ENCODE data around the gene NPY1R.

NPY1R gene

DNA sequence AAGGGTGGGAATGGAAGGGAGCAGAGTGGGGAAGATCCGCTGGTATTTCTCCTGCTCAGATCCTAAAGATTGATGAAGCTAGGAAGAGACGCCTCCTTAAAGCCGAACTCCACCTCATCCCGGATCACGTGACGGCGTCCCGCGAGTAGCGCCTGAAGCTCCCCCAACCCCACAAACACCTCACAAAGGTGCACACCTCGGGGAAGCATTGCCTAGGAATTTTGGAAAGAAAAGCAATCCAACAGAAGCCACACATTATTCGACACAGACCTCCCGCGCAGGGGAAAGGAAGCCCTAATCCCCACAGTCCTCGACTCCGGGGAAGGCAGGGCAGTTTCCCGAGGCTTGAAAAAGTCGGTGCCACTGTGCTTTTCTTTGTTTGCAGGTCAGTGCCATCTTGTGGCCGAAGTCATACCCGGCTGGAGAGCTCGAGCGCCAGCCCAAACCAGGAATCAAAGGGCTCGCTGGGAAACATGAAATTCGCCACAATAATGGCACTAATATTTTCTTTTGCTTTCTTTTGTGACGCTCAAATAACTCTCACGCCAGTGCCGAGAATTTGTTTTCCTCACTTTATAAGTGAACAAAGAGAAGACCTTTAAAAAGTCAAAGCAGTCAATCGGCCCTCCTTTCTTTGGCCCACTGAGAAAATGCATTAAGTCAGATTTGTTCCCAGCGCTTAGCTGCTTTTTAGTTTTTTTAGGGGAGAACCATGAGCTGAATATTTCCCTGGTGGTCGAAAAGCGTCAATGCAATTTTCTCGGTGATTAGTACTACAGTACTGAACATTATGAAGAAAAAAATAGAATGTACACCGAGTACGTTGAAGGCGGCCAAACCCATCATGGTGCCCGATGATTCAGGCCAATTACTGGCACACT, at the start of gene NPY1R:
NPY1R (minus strand) TSS at position 71 of the 881 bp plus-strand sequence. CDS start 6,042 bp downstream, outside the sequence.
- peak; percentile 20 for DNase-seq

DNA sequence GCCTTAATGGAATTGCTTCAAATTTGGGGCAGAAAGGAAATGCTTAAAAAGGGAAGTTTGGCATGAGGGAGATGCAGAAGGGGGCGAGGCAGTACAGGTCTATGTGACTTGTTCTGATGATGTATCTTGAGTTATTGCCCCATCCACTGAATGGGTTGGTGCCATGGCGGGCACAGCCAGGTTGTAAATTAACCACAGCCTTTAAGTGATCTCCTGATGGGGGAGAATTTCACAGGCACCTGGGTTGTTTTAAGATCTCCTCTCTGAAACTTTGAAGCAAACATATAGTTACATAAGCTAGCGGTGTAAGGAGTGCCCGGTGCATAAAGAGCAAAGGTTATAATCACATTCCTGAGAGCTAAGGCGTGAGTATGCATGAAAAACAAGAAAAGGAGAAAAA, 48.3 kb upstream of the NPY1R start:
- DNase-seq: no peak

DNA sequence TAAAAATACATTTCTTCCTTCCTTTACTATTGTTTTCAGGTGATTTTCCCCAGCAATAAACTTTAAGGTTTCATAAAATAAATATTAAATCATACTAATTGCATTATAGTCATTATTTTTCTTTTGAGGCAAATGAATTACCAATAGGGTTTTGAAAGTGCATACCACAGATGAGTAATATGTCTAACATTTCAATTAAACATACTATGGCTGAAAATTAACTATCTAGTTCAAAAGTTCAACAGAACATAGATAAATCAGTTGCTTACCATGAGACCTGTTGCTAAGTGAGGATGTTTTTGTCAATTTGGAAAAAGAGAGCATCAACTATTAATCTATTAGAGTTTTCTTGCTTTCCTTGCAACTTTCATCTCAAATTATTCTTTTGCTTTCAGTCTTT, 46.3 kb upstream of the NPY1R start:
- DNase-seq: no peak

DNA sequence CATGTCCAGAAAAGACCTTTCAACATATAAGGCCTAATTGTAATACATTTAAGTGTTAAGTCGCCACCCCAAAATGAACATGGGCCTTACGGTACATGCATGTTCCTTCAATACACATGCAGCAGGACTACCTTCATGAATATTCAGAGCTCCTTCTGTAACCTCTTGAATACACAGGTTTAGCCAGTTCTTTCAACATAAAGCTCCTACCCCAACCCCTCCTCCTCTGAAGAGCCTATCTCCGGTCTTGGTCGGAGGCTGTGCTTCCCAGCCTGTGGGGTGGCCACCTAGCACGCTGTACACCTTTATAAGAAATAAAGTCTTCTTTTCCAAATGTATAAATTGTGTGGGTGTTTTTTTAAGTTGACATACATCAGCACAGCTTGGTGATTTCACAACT, 39.6 kb upstream of the NPY1R start:
- DNase-seq: no peak

DNA sequence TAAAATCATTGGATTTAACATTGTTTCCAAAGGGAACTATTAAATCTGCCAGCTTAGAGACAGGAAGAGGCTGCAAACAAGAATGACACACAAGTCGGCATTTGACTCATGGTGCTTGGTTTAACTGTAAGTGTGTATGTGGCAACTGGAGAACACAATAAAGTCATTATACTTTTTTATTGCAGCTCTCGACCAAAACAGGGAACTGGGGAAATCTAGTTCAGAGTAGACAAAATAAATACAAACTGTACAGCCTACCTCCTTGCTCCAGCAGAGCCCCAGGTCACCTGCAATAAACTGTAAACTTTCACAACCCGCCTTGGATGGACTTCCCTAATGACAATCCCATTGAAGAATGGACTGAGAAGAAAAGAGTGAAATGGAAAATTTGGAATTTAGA, 35.3 kb upstream of the NPY1R start:
- DNase-seq: no peak

DNA sequence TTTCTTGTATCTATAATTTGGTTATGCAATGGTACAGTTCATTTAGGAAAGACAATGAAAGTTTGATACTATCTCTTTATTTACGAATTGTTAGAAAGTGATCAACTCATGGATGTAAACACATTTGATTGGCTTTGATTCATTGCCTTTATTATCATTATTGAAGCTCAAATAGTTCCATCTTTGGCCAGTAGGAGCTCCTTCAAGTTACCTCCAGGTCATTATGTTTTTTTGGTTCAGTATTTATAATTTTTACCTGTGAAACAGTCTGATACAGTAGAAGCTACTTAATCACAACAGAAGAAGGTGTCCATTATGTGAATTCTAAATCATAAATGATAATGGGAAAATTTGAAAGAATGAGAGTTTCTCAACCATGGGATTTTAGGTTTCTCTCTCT, 23.7 kb upstream of the NPY1R start:
- no peak for DNase-seq

DNA sequence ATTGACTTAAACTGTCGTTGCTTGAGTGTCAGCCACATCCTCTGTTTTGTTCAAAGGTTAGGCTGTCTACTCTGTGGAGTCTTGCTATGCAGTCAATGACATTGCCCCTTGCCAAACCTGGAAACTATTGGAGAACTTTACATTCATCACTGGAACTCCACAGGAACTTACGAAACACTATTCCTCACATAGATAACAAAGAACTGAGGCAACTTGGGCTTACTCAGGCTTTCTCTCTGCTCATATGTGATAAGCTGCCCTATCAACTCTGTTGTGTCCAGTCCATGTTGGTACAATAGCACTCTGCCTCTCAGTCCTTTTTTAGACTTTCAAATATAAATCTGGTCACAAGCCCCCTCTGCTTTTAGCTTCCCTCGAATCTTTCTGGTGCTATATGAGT, 20.7 kb upstream of the NPY1R start:
- no peak for DNase-seq

DNA sequence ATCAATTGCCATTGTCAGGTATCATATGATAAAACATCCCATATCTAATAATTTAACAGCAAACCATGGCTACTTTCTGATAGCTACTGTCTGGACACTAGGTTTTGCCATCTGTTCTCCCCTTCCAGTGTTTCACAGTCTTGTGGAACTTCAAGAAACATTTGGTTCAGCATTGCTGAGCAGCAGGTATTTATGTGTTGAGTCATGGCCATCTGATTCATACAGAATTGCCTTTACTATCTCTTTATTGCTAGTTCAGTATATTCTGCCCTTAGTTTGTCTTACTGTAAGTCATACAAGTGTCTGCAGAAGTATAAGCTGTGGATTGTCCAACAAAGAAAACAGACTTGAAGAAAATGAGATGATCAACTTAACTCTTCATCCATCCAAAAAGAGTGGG, 18.3 kb upstream of the NPY1R start:
- DNase-seq: no peak

DNA sequence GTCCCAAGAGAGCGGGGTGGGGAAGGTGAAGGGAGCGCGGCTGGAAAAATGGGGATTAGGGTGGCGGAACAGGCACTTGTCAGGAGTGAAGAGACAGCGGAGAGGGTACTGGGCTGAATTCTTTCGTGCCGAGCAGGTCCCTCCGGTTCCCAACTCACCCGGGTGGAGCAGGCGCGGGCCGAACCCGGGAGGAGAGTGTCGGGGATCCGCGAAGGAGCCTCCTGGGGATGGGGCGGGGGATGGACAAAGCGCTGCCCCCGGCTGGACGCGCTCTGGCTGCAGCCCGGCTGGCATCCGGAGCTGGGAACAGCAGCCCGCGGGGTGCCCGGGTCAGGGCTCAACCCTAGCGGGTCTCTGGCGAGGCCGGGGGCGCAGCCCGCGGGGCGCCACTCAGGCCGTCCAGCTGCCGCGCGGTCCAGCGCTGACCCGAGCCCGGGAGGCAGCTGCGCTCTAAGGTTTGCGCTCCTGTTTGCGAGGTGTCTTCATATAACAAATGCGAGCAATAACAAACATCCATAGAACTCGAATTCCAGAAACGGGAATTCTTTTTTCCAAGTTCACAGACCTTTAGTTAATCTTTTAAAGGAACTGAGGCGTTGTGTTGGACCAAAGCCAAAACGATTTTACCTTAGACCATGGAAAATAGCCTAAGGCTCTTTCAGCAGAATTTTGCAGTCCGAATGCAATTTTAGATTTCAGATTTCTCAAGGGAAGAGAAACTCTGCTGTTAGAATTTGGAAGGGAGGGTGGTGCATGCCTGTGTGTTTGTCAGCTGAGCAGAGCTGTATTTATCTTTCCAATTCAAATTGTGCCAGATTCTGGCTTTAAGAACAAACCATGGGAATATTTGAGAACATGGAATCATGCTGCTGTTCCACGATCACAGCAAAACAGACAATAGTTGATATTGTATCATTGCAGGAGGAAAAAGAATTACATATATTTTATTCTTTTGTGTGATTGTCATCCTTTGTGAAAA, 12.0 kb upstream of the NPY1R start:
- no peak for DNase-seq

DNA sequence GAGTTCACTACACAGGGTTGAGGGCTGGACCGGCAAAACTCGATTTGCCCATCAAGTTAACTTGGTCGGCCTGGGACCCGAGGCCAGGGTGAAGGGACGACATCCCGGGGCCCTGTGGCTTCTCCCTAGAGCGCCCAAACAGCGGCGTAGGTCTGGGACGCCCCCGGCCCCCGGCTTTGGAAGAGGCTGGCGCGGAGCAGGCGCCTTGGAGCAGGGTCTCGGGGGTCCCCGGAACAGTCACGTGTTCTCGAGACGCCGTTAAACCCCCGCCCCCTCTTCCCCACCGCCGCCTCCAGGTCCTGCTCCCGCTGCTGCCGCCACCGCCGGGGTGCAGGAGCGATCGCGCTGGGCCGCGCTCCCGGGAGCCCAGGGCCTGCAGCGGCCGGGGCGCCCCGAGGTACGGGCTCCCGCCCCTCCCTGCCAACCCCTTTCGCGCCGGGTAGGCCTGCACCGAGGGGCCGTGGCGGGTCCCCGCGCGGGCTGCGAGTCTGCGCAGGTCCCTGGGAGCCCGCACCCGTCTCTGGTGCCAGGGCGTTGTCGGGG, 11.3 kb upstream of the NPY1R start, which contains the start of gene NPY5R:
NPY5R (plus strand) TSS at position 289 of the 543 bp plus-strand sequence. CDS start 6,382 bp downstream, outside the sequence.
- DNase-seq: no peak

DNA sequence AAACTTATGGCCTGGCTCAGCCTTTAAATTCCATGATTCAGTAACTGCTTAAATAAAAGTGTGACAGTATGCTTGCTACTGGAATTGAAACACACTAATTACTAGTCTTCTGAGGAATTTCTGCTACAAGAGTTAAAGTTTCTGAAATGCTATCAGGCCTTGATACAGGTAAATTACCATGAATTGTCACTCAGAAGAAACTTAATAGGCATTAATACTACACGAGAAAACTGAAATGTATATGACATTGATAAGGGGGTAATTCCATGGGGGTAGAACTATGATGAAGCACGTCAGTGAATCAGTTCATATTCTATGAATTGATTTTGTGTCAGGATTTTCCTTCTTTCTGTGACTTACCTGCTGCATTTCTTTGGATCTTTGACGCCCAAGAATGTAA, 3.0 kb upstream of the NPY1R start:
- DNase-seq: no peak

DNA sequence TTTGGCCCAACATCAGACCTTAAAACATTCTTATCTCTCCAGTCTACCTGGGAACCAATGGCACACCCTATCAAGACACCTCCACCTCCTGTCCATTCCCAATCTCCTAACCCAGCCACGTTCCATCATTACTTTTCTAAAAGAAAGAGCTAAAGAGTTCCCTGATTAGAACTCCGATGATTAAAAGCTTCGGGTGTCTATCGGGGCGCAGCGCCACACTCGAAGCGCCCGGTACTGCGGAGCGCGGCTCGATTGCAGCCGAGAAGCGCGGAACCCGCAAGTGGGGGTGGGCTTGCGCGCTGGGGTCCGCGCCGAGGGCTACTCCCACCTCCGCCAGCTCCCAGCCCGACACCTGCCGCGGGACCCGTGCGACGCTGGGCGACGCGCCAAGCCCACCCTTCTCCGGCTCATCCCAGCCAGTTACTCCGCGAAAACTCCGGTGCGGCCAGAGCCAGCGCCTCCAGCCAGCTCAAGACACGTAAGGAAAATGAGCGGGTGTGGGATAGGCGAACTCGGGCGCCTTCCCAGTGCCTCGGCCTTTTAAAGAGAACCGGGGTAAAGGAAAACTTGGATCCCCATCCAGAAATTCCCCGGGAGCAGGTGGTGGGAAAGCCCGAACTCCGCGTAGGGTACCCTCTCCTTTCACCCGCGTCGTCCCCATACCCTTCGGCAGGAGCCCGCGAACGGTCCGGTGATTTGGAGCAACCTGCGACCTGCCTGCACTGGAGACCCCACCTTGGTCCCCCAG, 593 bp downstream of the NPY1R start:
- no peak for DNase-seq

DNA sequence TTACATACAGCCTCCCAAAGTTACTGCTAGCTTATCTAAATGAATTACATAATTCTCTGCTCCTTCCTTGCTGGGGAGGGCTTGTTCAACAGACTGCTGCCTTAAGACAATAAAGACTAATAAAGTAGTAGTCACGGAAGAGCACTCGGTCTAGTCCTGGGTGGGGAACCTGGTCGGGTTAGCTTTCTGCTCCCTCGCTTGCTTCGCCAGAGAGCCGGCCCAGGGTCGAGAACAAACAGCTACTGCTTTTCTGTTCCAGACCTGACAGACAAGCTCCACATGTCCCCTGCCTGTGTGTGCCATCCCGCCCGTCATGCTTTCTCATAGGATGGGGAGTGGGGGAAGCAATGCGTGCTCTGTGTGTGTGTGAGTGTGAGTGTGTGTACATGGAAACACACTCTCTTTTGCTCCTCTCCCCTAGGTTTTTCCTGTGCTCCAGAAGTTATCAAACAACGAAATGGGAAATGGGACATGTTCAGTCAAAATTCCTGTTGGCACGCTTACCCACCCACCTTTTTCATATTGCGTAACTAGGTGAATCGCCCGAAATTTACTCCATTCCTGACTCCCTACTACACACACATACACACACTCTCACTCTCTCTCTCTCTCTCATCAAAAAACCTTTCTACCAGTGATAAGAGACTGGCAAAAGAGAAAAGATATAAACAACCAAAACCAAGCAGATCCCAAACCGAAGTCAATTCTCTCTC, 1.3 kb downstream of the NPY1R start:
- DNase-seq: no peak

DNA sequence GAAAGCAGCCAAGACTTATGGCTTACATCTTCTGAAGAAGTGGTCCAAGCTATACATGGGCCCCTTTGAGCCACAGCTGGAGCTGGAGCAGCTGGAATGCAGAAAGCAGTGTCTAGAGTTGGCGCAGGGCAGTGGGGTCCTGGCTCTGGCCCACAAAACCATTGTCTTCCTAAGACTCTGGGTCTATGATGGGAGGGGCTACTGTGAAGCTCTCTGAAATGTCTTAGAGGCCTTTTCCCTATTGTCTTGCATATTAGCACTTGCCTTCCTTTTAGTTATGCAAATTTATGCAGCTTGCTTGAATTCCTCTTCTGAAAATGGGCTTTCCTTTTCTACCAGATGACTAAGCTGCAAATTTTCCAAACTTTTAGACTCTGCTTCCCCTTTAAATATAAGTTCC, 15.3 kb downstream of the NPY1R start:
- DNase-seq: no peak

DNA sequence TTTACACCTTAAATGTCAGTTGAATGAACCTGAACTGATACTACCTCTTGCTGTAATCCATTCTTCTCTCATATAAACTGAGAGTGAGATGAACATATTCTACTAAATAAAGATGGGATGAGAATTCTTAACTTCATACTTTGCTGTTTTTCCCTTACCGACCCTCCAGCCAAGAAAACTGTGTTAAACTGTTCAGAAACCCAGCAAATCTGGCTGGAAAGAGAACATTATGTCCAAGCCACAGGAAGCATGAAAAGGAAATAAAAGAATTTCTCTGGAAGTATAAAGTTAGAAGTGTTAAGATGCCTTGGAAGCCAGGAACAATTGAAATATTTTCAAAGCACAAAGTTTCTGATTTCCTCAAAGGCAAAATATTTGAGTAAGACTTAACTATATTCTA, 22.9 kb downstream of the NPY1R start:
- no peak for DNase-seq

DNA sequence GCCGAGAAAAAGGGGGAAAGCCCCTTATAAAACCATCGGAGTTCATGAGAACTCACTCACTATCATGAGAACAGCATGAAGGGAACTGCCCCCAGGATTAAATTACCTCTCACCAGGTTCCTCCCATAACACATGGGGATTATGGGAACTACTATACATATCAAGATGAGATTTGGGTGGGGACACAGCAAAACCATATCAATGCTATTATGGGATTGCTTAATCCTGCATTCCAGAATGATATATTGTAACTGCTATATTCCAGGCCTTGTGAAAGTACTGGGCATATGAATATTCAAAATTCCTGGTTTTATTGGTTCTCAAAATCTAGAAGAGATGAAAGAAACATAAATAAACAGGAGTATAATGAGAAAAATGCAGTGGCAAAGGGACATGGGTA, 29.3 kb downstream of the NPY1R start:
- DNase-seq: no peak

DNA sequence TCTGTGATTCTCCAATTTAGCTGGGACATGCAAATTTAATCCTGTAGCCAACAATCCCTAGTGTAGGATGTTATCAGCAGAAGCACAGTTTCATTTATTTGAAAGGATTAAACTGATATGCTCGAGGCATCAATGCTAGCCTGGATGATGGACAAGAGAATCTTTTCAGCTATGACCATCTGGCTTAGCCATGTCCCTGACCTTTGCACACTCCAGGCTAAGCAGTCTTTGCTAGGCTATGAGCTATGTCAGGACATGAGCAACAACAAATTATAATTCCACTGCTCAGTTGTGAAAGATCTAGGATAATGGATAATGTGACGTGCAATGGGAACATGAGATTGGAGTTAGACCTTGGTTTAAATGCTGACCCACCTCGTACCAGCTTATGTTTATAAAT, 32.0 kb downstream of the NPY1R start:
- no peak for DNase-seq

DNA sequence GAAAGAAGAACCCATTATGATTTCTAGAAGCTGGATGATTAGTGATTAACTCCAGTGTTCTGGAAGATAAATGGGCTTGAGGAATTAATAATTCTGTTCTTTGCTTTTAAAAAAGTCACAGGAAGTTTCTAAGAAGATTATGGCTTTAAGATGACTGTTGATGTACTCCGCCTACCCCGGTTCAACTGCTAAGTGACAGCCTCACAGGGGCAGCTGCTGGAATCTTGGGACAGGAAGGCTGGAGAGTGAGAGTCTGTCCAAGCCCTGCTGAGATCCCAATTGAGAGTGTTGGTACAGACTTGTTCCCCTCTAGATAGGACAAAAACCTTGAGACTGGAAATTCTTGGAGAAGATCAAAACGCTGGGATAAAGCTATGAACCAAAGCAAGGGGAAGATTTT, 37.3 kb downstream of the NPY1R start:
- no peak for DNase-seq

DNA sequence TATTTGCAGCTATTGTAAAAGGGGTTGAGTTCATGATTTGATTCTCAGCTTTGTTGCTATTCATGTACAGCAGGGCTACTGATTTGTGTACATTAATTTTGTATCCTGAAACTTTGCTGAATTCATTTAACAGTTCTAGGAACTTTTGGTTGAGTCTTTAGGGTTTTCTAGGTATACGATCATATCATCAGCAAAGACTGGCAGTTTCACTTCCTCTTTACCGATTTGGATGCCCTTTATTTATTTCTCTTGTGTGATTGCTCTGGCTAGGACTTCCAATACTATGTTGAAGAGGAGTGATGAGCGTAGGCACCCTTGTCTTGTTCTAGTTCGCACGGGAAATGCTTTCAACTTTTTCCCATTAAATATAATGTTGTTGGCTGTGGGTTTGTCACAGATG, 48.1 kb downstream of the NPY1R start:
- no peak for DNase-seq

DNA sequence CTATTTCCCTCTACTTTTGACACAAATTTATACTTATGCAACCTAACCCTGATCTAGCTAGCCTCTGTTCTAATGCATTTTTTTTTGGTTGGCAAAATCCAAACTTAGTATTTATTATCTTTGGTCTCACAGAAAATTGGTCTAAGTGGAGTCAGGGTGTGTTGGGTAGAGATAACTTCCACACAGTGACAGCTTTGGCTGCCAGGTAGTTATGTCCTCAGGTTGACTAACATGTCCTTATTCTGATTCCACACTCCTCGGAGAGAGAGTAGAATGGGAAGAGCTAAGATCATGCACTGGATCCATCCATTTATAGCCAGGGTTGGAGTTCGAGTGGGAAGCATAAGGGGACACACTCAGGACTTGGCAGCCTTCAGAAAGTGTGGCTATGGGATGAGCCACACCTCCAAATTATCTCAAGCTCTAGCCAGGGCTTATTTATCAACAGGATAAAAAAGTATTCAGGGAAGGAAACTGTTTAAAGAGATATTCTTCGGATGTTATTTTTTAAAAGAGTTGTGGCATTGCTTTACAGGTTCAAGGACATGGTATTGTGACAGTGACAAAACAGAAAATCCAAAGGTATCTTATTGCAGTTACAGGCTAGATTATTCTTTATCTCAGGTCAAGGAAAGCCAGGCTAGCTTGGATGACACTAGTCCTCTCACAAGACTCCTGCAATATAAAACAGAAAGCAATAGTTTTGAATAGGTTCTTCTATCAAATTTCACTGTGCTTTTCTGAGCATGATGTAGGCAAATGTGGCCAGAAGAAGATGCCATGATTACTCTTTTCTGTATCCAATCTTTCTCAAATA, 51.5 kb downstream of the NPY1R start:
- no peak for DNase-seq

DNA sequence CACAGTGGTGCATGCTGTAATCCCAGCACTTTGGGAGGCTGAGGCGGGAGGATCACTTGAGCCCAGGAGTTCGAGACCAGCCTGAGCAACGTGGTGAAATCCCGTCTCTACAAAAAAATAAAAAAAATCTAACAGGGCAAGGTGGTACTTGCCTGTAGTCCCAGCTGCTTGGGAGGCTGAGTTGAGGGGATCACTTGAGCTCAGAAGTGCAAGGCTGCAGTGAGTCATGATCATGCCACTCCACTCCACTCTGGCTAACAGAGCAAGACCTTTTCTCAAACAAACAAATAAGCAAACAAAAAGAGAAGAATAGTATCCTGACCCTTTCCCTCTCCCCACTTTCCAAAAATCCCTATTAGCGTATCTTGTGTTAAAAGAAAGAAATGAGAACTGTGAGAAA, 52.7 kb downstream of the NPY1R start:
- no peak for DNase-seq
